Colon (tissue), 2 donors: ENCODE results near the gene PDCD7.
"Not testable (repeated sequence)": the region's sequence is repeated elsewhere in the genome, so short reads cannot be mapped to it uniquely, and the experiment has no call there.

ENCODE experiments used
- FAIRE-seq: peaks from 2 replicates; lab custom pipeline; 2012; peaks lifted over from hg19 to GRCh38; lab: Jason Lieb, UNC
- donor health status: control.
- donor health status: control.

The PDCD7 gene

GRCh38 chr15:65074946-65075345 is 58.7 kb downstream of the PDCD7 start:
- not testable (repeated sequence) for FAIRE-seq

GRCh38 chr15:65072617-65073016 is 61.0 kb downstream of the PDCD7 start:
- FAIRE-seq, result no peak

GRCh38 chr15:65072027-65072426 is 61.6 kb downstream of the PDCD7 start:
- no peak for FAIRE-seq

- FAIRE-seq, result no peak
Measured at GRCh38 chr15:65071381-65071811, 62.2 kb downstream of the PDCD7 start.

DNA sequence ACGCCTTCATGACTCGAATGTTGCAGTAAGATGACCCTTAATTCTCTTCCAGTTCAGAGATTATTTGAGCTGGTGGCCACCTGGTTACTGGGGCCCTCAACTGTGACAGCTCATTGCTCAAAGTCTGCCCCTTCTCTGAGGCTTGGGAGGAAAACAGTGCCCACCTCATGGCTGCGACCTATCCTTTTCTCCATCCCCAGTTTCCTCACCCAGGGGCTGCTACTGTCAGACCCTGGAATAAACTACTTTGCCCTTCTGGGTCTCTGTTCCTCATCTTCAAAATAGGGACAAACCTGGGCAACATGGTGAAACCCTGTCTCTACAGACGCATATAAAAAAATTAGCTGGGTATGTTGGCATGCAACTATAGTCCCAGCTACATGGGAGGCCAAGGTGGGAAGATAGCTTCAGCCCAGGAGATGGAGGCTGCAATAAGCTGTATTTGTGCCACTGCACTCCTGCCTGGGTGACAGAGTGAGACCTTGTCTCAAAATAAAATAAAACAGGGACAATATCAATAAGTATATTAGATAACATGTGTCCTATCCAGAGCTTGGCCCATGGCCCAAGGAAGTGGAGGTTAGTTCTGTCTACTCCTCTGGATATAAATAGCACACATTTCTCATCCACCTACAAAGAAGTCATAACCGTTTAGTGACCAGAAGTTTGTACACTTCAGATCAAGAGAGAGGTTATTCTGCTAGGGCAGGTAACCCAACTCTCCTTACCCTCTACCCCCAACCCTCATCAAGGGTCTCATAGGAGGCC is 63.6 kb downstream of the PDCD7 start:
- FAIRE-seq, result no peak

- FAIRE-seq, result no peak
Measured at GRCh38 chr15:65069179-65069578, 64.4 kb downstream of the PDCD7 start.

DNA sequence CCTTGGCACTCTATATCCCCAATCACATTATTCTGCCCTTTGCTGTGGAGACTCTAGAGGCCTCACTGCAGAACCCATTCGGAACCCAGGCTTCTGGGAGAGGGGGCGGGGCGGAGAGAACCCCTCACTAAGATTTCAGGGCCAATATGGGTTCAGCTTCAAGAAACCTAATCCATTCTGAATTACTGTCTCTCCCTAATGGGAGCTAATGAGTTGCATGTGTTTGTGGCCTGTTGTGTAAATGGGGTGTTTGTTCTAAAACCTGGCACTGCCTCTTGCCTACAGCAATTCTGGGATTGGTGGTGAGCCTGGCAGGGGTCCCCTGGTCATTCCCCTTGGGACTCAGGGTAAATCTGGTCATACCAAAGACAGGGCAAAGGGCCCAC is 65.2 kb downstream of the PDCD7 start:
- no peak for FAIRE-seq

DNA sequence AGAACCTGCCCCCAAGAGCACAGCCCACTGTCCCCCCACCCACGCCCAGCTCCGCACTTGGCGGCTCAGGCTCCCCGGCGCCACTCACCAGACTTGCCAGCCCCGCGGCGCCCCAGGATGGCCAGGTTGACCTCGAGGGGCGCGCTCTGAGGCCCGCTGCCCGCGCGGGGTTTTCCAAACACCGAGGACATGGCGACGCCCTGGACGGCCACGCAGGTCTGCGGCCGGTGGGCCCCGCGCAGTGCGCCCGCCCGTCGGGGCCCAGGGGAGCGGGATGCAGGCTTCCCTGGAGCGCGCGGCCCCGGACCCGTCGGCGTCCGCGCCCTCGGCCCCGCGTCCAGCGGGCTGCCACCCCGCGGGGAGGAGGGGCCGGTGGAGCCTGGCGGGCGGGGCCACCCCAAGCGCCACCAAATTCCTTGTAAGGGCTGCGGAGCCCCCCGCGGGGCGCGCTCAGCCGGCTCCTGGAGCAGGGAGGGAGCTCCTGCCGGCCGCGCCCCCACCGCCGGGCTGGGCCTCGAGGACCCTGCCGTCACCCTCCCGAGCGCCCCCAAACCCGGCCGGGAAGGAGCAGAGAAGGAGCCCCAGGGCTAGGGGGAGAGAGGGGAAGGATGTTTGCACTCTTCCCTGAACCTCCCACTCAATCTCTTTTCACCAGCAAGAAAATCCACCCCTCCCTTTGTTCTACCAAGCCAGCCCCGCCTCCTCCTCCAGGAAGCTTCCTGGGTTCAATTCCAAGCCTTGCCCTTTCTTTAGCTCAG is 65.8 kb downstream of the PDCD7 start, which contains the start of gene RASL12:
TSS of gene RASL12 (minus strand) at position 347 of the 758 bp plus-strand sequence. CDS start at position 191, 156 bp downstream.
- no peak for FAIRE-seq
